H1 (cell line): Measurements from ENCODE around the gene UMAD1. TPM values are rescaled to one million over a fixed set of nuclear protein-coding genes. Genes with fewer than 3 reads are reported as not detected.

Experiments
- CTCF ChIA-PET: fragments of 300-600 bp; sonication (Branson Sonifier 250); formaldehyde crosslinking; loops from one replicate; lab custom pipeline; 2021; ENCODE audit not compliant: partially characterized antibody; lab: Charles Lee
- POLR2A ChIA-PET: fragments of 300-600 bp; sonication (Branson Sonifier 250); formaldehyde crosslinking; loops from one replicate; lab custom pipeline; 2021; ENCODE audit warnings: inconsistent platforms; ENCODE audit not compliant: partially characterized antibody; lab: Charles Lee
- DNase-seq, 2 experiments: peaks; one replicate each; pipeline versions ENCODE4 v3.0.0 to v3.0.0-alpha.2; 2010 to 2022; ENCODE audit warnings: low spot score in 2 of 2, low read depth in 1 of 2, mixed read lengths in 1 of 2
- FAIRE-seq: peaks from 2 replicates; lab custom pipeline; 2011; peaks lifted over from hg19 to GRCh38; lab: Jason Lieb, UNC
- H2AFZ ChIP-seq: 2 replicates; pipeline ENCODE4 v1.8.1; 2012; ENCODE audit warnings: low read length, inconsistent platforms
- H2AK5ac ChIP-seq: 2 replicates; pipeline ENCODE4 v1.6.1; 2013; ENCODE audit warnings: low read depth, low read length
- H2BK120ac ChIP-seq: replicated peaks from 2 replicates; pipeline ENCODE3; 2013; ENCODE audit warnings: low read depth, low read length, inconsistent platforms
- H2BK12ac ChIP-seq: 2 replicates; pipeline ENCODE4 v1.6.1; 2013; ENCODE audit warnings: low read depth, low read length
- H2BK15ac ChIP-seq: 2 replicates; pipeline ENCODE4 v1.6.1; 2013; ENCODE audit warnings: low read length
- H2BK20ac ChIP-seq: 2 replicates; pipeline ENCODE4 v1.6.1; 2013; ENCODE audit warnings: low read length
- H2BK5ac ChIP-seq: 2 replicates; pipeline ENCODE4 v1.6.1; 2013; ENCODE audit warnings: low read depth, low read length
- H3K14ac ChIP-seq: 2 replicates; pipeline ENCODE4 v1.6.1; 2013; ENCODE audit warnings: inconsistent platforms; ENCODE audit not compliant: insufficient read length
- H3K18ac ChIP-seq: 2 replicates; pipeline ENCODE4 v1.6.1; 2013; ENCODE audit warnings: low read length; ENCODE audit errors: extremely low read depth
- H3K23ac ChIP-seq: 2 replicates; pipeline ENCODE4 v1.6.1; 2013; ENCODE audit warnings: inconsistent platforms; ENCODE audit not compliant: insufficient read length
- H3K23me2 ChIP-seq: 2 replicates; pipeline ENCODE4 v1.6.1; 2013; ENCODE audit warnings: low read depth, low read length
- H3K27ac ChIP-seq: 2 replicates; pipeline ENCODE4 v1.6.1; 2011; ENCODE audit warnings: low read depth, low read length, inconsistent platforms
- H3K27me3 ChIP-seq, 4 experiments: replicated peaks in 1 of 4; 1 replicate in 1 of 4; 2 replicates in 3 of 4; pipeline versions ENCODE4 v1.6.1 to v1.8.1; 2011 to 2013; ENCODE audit warnings: low read length in 3 of 4, mild to moderate bottlenecking in 3 of 4, inconsistent platforms in 2 of 4, mixed read lengths in 2 of 4, moderate library complexity in 1 of 4; ENCODE audit not compliant: control insufficient read depth in 3 of 4, insufficient read depth in 3 of 4; ENCODE audit errors: extremely low read depth in 1 of 4
- H3K36me3 ChIP-seq, 4 experiments: 2 replicates each; pipeline versions ENCODE4 v1.6.1 to v1.8.1; 2011 to 2013; ENCODE audit warnings: mild to moderate bottlenecking in 4 of 4, low read length in 3 of 4, moderate library complexity in 2 of 4, control low read depth in 1 of 4, inconsistent platforms in 1 of 4; ENCODE audit not compliant: insufficient read depth in 4 of 4, control insufficient read depth in 2 of 4
- H3K4ac ChIP-seq: replicated peaks from 2 replicates; pipeline ENCODE3; 2013; ENCODE audit warnings: low read length, low read depth, mixed read lengths, inconsistent platforms; ENCODE audit not compliant: insufficient read length
- H3K4me1 ChIP-seq, 4 experiments: replicated peaks in 1 of 4; 1 replicate in 1 of 4; 2 replicates in 3 of 4; pipeline versions ENCODE4 v1.6.1 to v1.8.1; 2011 to 2013; ENCODE audit warnings: low read length in 3 of 4, inconsistent platforms in 2 of 4, mixed read lengths in 1 of 4; ENCODE audit not compliant: insufficient read depth in 4 of 4, control insufficient read depth in 3 of 4
- H3K4me2 ChIP-seq, 2 experiments: 2 replicates each; pipeline versions ENCODE4 v1.6.1 to v1.8.1; 2011 to 2013; ENCODE audit warnings: low read depth in 2 of 2, low read length in 2 of 2, control low read depth in 1 of 2, inconsistent platforms in 1 of 2, mild to moderate bottlenecking in 1 of 2; ENCODE audit not compliant: insufficient read depth in 1 of 2
- H3K4me3 ChIP-seq, 4 experiments: fragments of 200-600, 300-600 bp in 1 of 4; sonication (generic), shearing (Covaris generic), sonication (Bioruptor Twin) in 1 of 4; 2 replicates each; pipeline versions ENCODE4 v1.5.1 to v1.8.1; 2011 to 2016; ENCODE audit warnings: low read length in 4 of 4, low read depth in 3 of 4, control low read depth in 2 of 4, inconsistent platforms in 2 of 4, mild to moderate bottlenecking in 2 of 4, mixed read lengths in 1 of 4, moderate library complexity in 1 of 4; ENCODE audit not compliant: insufficient read depth in 2 of 4; ENCODE audit errors: extremely low read depth in 1 of 4
- H3K56ac ChIP-seq: replicated peaks from 2 replicates; pipeline ENCODE3; 2013; ENCODE audit warnings: low read depth, mild to moderate bottlenecking, mixed read lengths, low read length, inconsistent platforms; ENCODE audit not compliant: insufficient read length
- H3K79me1 ChIP-seq: 2 replicates; pipeline ENCODE4 v1.6.1; 2013; ENCODE audit warnings: low read depth, low read length, control low read depth
- H3K79me2 ChIP-seq, 2 experiments: 2 replicates each; pipeline versions ENCODE4 v1.6.1 to v1.8.1; 2012 to 2013; ENCODE audit warnings: low read length in 2 of 2, mild to moderate bottlenecking in 2 of 2, inconsistent platforms in 1 of 2; ENCODE audit not compliant: insufficient read depth in 2 of 2, control insufficient read depth in 1 of 2
- H3K9ac ChIP-seq, 4 experiments: replicated peaks in 1 of 4; 1 replicate in 1 of 4; 2 replicates in 3 of 4; pipeline versions ENCODE4 v1.6.1 to v1.8.1; 2011 to 2013; ENCODE audit warnings: low read depth in 3 of 4, low read length in 3 of 4, control low read depth in 2 of 4, mild to moderate bottlenecking in 2 of 4, moderate library complexity in 2 of 4, inconsistent platforms in 1 of 4; ENCODE audit errors: extremely low read depth in 1 of 4
- H3K9me3 ChIP-seq, 2 experiments: 2 replicates each; pipeline versions ENCODE4 v1.6.1 to v1.8.1; 2012 to 2013; ENCODE audit warnings: mild to moderate bottlenecking in 2 of 2, moderate library complexity in 2 of 2, control low read depth in 1 of 2, inconsistent platforms in 1 of 2, low read depth in 1 of 2, low read length in 1 of 2, mixed read lengths in 1 of 2; ENCODE audit not compliant: insufficient read depth in 2 of 2
- H4K20me1 ChIP-seq, 2 experiments: replicated peaks in 1 of 2; 2 replicates each; pipeline versions ENCODE3 to v1.8.1; 2011 to 2013; ENCODE audit warnings: inconsistent platforms in 2 of 2, low read length in 2 of 2, mild to moderate bottlenecking in 1 of 2; ENCODE audit not compliant: insufficient read depth in 2 of 2, control insufficient read depth in 1 of 2
- H4K5ac ChIP-seq: 2 replicates; pipeline ENCODE4 v1.6.1; 2013; ENCODE audit warnings: low read length, low read depth, mixed read lengths, inconsistent platforms; ENCODE audit not compliant: insufficient read length
- H4K8ac ChIP-seq: 2 replicates; pipeline ENCODE4 v1.8.0; 2013; ENCODE audit warnings: mild to moderate bottlenecking, moderate library complexity, low read length, inconsistent platforms; ENCODE audit not compliant: insufficient read depth; ENCODE audit errors: extremely low read depth
- H4K91ac ChIP-seq: replicated peaks from 2 replicates; pipeline ENCODE3; 2013; ENCODE audit warnings: low read length, mixed read lengths, inconsistent platforms; ENCODE audit not compliant: insufficient read length
- BACH1 ChIP-seq: IDR thresholded peaks from 2 replicates; pipeline ENCODE4 v1.6.1; 2012; ENCODE audit warnings: low read length, improper control_type of control experiment
- CHD1 ChIP-seq: IDR thresholded peaks from 2 replicates; pipeline ENCODE4 v1.6.1; 2012; ENCODE audit warnings: low read depth, low read length, improper control_type of control experiment
- CREB1 ChIP-seq: IDR thresholded peaks from 2 replicates; pipeline ENCODE4 v1.6.1; 2012; ENCODE audit warnings: inconsistent platforms
- JUN ChIP-seq: IDR thresholded peaks from 2 replicates; pipeline ENCODE4 v1.6.1; 2011; ENCODE audit warnings: low read depth, mild to moderate bottlenecking, improper control_type of control experiment, low read length
- KDM4A ChIP-seq: IDR thresholded peaks from one replicate; pipeline ENCODE4 v1.7.1; 2012; ENCODE audit warnings: low read depth, mild to moderate bottlenecking, moderate library complexity, low read length, inconsistent platforms; ENCODE audit not compliant: severe bottlenecking
- KDM5A ChIP-seq: fragments of 200-600 bp; IDR thresholded peaks from 2 replicates; pipeline ENCODE4 v1.7.1; 2012; ENCODE audit warnings: mild to moderate bottlenecking, low read length, inconsistent platforms, mixed read lengths
- NANOG ChIP-seq: IDR thresholded peaks from 2 replicates; pipeline ENCODE4 v1.6.1; 2011; ENCODE audit warnings: low read length, low read depth, mild to moderate bottlenecking, inconsistent platforms; ENCODE audit not compliant: insufficient read depth, poor library complexity, severe bottlenecking
- PHF8 ChIP-seq: fragments of 200-600 bp; sonication (generic); conservative IDR thresholded peaks from 2 replicates; pipeline ENCODE4 v1.7.1; 2012; ENCODE audit warnings: low read depth, mild to moderate bottlenecking, inconsistent platforms, low read length, moderate library complexity
- POLR2A ChIP-seq, 2 experiments: IDR thresholded peaks; 1 replicate in 1 of 2; 2 replicates in 1 of 2; pipeline ENCODE4 v1.6.1; 2011; ENCODE audit warnings: low read depth in 2 of 2, low read length in 2 of 2, mild to moderate bottlenecking in 2 of 2; ENCODE audit errors: control extremely low read depth in 1 of 2
- RBBP5 ChIP-seq: IDR thresholded peaks from 2 replicates; pipeline ENCODE4 v1.7.1; 2012; ENCODE audit warnings: low read depth, mild to moderate bottlenecking, inconsistent platforms, low read length, moderate library complexity, borderline replicate concordance
- RXRA ChIP-seq: IDR thresholded peaks from 2 replicates; pipeline ENCODE4 v1.6.1; 2011; ENCODE audit warnings: low read depth, mild to moderate bottlenecking, low read length, moderate library complexity; ENCODE audit not compliant: insufficient read depth
- SP1 ChIP-seq: IDR thresholded peaks from 2 replicates; pipeline ENCODE4 v1.6.1; 2011; ENCODE audit warnings: low read depth, low read length
- SRF ChIP-seq: IDR thresholded peaks from 2 replicates; pipeline ENCODE4 v1.6.1; 2011; ENCODE audit warnings: mild to moderate bottlenecking, low read depth, low read length, moderate library complexity
- polyA plus RNA-seq, 7 experiments: library from polyadenylated mRNA; depleted of rRNA in 3 of 7; stranded (reverse) in 5 of 7; unstranded in 2 of 7; fragments of >200 nt in 5 of 7; fragments of 200-250 nt in 2 of 7; gene quantifications; 1 replicate in 5 of 7; 2 replicates in 1 of 7; 4 replicates in 1 of 7; pipeline versions ENCODE4 v1.2.1 to v1.2.3, GENCODE V29; 2011 to 2013; ENCODE audit warnings: missing spikeins in 2 of 7, mixed read lengths in 2 of 7
- total RNA-seq: library from RNA; stranded (reverse); fragmentation: NEBNext Ultra II Directional; extraction: Animal tissue kit (Norgen Biotek cat#: 25700); gene quantifications from 2 replicates; pipeline ENCODE4 v1.2.1, GENCODE V29; 2021

Gene UMAD1
- total and polyA plus RNA-seq, 2 of the 8 experiments (the other 6 are each of a cell fraction or from before 2014, with no cell fraction given) = 10.4 to 12.3 TPM

- no peaks in the 10 kb centered on the region for H3K79me2 ChIP-seq
- no peak overlapping the region for H3K9ac ChIP-seq
- H2BK15ac ChIP-seq = no peak overlapping the region
- no peak overlapping the region for H3K27ac ChIP-seq
- ChIA-PET POLR2A (no interaction called here), CTCF (interaction anchor here (0.5 to 2.9 kb wide), 33 partner anchors 11 to 614 kb away, joined by 3 to 19 read pairs (median 4); no protein-coding TSS in a partner anchor)
- H3K4me1 ChIP-seq = no peaks in the 10 kb centered on the region
- no peaks in the 10 kb centered on the region for H3K36me3 ChIP-seq
- no peaks in the 10 kb centered on the region for H4K20me1 ChIP-seq
- H2BK20ac ChIP-seq = no peak overlapping the region
- H3K18ac ChIP-seq = no peak overlapping the region
- H2BK120ac ChIP-seq = no peak overlapping the region
- H3K79me1 ChIP-seq = no peaks in the 10 kb centered on the region
- no peak for FAIRE-seq
- H3K4me2 ChIP-seq = no peak overlapping the region
- H4K91ac ChIP-seq = no peak overlapping the region
- H3K14ac ChIP-seq = no peak overlapping the region
- no peak for DNase-seq
- peaks cover 0 to 2% of the 10 kb centered on the region in 2 experiments; a peak in 1 of 4 replicates for H3K9me3 ChIP-seq
- H3K4me3 ChIP-seq = no peak overlapping the region
- no peaks in the 10 kb centered on the region for H3K23me2 ChIP-seq
- no peaks in the 10 kb centered on the region for H3K27me3 ChIP-seq
- no peak overlapping the region for H4K8ac ChIP-seq
- TF ChIP-seq RBBP5 = no peak
- no peak for TF ChIP-seq SP1
- TF ChIP-seq SRF = no peak
- no peak for TF ChIP-seq BACH1
- no peak for TF ChIP-seq CHD1
- TF ChIP-seq PHF8 = no peak
- no peak for TF ChIP-seq POLR2A (IDR thresholded peaks at IDR 0.05; ENCODE audit: control extremely low read depth in 1 of 2, low read depth in 2 of 2, low read length in 2 of 2)
- no peak for TF ChIP-seq NANOG
- no peak for TF ChIP-seq KDM5A
- no peak for TF ChIP-seq JUN
- TF ChIP-seq KDM4A = no peak
- no peak for TF ChIP-seq RXRA
- no peak for TF ChIP-seq CREB1
- H3K56ac ChIP-seq = no peak overlapping the region
- H3K4ac ChIP-seq = no peak overlapping the region
- no peak overlapping the region for H4K5ac ChIP-seq
- H3K23ac ChIP-seq = no peak overlapping the region
- no peak overlapping the region for H2AFZ ChIP-seq
- H2AK5ac ChIP-seq = no peak overlapping the region
- H2BK12ac ChIP-seq = no peak overlapping the region
- no peak overlapping the region for H2BK5ac ChIP-seq
Measured at GRCh38 chr7:7681936-7682329, 41.4 kb downstream of the UMAD1 start.
